Activated CD8-positive, alpha-beta memory T cell treated with anti-CD3 and anti-CD28 coated beads for 24 hours (primary cell): Measurements from ENCODE around the gene SIK2.

Experiments
- DNase-seq: peaks from one replicate; pipeline ENCODE4 v3.0.0-alpha.2; 2020

Gene SIK2

GRCh38 chr11:111734101-111734953, 132.1 kb downstream of the SIK2 start:
- no peak for DNase-seq

GRCh38 chr11:111734954-111735261, 132.7 kb downstream of the SIK2 start:
- no peak for DNase-seq

DNA sequence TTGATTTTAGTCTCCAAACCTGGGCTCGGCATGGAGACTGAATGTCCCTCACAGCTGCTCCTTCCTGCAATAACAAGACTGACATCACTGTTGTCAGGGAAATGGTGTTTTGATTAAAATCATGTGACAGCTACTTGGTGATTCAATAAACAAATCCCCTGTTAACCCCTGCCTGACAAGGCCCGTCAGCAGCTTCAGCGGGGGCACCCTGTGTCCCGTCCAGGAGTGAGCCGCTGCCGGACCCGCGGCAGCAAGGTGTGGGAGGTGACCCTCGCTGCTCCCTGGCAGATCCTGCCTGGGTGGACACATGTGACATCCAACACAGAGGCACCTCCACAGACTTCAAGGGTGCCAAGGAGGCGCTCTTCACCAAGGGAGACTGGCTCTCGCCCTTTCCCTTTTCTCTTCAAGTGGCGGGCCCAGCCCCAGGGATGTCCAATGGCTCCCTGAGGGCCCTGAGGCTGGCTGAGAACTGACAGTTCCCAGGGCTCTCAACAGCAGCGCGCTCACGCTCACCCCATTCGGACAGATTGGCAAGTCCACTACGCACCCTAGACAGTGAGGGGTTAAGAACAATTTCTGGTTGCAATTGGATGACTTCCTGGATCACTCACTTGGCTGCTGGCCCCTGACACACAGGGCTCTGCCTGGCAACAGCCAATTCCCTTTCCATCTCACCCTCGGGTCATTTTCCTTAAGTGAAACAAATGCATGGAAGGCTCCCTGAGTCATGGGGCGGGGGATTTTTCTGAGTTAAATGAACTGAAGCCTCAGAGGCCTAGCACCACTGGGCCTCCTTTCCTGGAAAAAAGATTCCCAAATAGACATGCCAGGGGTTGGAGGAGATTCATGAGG, 133.2 kb downstream of the SIK2 start:
- DNase-seq: no peak

DNA sequence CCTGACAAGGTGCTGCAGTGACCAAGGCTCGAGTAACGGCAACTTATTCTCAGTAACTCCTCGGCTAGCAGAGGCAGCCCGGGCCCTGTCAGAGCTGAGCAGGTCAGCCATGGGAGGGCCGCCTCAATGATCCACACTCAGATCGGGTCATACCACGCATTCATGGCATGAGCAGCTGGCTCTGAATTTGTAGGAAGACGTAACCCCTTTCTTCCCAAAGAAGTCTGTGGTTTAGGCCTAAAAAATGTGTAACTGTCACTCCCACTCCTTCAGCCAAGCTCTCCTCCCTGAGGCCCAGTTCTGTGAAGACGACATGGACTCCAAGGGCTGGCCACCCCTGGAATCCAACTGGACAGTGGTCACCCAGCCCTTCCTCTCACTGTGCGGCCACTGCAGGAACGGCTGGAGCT, 133.9 kb downstream of the SIK2 start:
- no peak for DNase-seq

DNA sequence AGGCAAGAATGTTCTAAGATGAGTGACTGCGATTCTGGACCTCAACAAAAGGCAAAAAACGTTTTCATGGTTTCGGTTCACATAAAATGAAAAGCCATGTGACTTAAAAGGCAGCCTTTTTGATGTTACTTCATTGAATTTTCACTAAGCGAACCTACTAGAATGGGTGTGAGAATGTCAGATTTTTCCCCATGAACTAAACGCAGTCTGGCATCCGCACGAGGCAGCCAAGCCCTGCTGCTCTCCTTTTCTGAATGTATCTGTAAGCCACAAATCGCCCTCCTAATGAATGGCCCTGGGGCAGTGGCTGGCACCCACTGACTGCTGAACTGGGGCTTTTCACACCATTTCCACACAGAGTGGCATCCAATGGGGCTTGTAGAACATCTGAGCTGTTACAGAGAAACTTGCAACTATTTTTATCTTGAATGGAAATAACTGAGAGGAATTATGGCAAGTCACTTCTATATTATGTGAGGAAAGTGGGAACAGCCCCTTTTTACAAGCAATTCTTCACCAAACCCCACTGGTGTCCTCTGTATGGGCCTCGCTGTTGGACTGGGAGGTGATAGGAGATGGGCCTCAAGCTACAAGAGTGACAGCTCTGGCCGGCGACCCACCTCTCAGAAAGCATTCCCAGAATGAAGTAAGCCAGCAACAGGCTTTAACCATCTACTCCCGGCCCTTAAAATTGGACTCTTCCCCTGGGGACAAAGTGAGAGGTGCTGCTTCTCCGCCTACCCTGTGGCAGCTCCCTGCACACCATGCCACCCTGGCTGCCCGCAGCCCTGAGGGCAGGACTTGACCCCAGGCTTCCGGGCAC, 134.6 kb downstream of the SIK2 start:
- no peak for DNase-seq

GRCh38 chr11:111737444-111738210, 135.4 kb downstream of the SIK2 start:
- DNase-seq: no peak

- DNase-seq: no peak
Measured at GRCh38 chr11:111739299-111739698, 137.1 kb downstream of the SIK2 start.

GRCh38 chr11:111741751-111742150, 139.5 kb downstream of the SIK2 start:
- DNase-seq: no peak

GRCh38 chr11:111743700-111744099, 141.5 kb downstream of the SIK2 start:
- no peak for DNase-seq

DNA sequence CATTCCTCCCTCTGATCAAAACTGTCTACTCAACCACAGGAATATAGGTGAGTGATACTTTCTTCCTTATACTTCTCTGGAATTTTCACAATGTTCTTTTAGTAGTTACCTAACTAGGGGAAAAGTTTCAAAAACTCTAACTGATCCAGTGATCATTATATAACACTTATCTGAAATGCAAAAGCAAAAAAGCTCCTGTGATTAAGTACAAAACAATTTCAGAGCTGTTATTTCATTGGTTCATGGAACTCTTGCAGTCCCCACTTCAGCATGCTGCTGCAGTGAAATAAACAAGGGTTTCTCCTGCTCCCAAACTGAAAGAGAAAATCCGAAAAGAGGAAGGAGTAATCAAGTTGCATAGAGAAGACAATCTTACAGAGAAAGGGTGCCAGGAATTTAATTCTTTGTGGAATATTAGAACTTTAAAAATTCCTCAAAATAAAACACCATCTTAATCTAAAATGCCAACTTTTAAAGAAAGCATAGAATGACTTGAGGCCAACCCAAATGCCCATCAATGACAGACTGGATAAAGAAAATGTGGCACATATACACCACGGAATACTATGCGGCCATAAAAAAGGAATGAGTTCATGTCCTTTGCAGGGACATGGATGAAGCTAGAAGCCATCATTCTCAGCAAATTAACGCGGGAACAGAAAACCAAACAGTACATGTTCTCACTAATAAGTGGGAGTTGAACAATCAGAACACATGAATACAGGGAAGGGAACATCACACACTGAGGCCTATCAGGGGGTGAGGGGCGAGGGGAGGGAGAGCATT, 143.7 kb downstream of the SIK2 start:
- DNase-seq: no peak

DNA sequence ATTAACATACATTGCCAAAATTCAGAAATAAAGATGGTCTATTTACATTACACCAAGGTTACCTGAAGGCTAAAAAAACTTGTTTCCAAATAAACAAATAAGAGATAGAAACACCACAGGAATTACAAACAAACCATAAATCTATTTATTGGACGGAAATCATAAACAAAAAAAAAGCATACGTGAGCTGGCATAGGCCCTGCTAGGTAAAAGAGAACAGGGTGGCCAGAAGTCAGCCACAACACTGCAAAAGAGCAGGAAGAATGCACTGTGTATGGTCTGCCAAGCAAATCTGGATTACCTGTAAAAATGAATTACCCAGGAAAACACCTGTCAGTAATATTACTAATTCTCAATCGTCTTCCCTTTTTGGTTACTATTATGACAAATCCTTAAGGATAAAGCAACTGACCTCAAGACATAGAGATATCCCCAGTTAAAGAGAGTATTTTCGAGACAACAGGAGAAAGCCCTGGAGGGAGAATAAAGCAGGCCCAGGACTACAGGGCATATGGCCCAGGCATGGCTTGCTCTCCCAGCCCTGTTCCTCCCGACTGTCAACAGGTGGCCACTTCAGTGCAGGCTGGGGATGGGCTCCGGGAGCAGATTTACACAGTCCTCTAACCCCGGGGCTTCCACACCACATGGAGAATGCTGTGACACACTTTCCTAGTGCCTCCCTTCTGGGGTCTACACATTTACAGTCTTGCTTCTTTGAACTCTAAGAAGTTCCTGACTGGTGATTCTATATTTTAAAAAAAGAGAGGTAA, 146.0 kb downstream of the SIK2 start:
- no peak for DNase-seq

DNA sequence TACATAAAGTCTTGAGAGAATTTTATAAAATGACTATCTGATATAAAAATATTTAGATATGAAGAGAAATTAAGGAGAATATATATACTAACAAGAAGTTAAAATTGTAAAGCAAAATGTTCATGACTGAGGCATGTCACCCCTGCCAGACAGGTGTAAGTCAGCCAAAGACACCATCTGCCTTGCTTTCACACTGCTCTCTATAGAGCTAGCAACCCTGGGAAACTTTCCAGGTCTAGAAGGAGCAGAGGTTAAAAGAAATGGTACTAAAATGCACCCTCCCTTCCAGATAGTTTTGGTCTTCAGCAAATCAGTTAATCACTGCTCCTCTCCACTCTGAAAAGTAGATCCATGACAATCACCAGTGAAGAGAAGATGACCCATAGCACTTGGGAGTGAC, 147.4 kb downstream of the SIK2 start:
- DNase-seq: no peak

- DNase-seq: no peak
Measured at GRCh38 chr11:111756097-111756496, 153.8 kb downstream of the SIK2 start.

GRCh38 chr11:111759376-111759775, 157.1 kb downstream of the SIK2 start:
- no peak for DNase-seq

- DNase-seq: no peak
Measured at GRCh38 chr11:111759778-111760407, 157.6 kb downstream of the SIK2 start.

- DNase-seq: no peak
Measured at GRCh38 chr11:111761036-111761435, 158.8 kb downstream of the SIK2 start.

- no peak for DNase-seq
Measured at GRCh38 chr11:111762526-111762925, 160.3 kb downstream of the SIK2 start.

DNA sequence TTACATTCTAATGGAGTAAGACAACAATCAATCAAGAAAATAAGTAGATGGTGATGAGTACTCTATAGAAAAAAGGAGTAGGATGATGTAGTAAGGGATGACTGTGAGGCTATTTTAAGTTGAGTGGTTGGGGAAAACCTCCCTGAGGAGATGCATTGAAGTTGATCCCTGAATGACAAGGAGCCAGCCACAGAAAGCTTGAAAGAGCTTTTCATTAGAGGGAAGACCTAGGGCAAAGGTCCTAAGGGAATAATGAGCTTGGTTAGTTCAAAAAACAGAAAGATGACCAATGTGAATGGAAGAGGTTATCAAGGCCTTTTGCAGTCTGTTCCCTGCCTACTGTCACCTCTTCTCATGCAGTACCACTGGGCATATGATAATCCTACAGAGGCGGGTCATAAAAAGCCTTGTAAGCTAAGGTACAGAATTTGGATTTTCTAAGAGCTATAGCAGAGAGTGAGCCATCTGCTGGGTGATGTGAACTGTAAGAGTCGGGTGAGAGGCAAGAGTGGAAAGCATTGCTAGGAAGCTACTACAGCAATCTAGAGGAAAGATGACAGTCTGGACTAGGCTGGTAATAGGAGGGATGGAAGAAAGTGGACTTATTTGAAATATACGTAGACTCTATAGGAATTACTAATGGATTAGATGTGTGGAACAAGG, 160.9 kb downstream of the SIK2 start:
- no peak for DNase-seq

- no peak for DNase-seq
Measured at GRCh38 chr11:111764621-111765020, 162.4 kb downstream of the SIK2 start.
